SK-MEL-5 (cell line): ENCODE results near the gene STEEP1. TPM values are rescaled to one million over a fixed set of nuclear protein-coding genes. Genes with fewer than 3 reads are reported as not detected.
"Not testable (repeated sequence)": the region's sequence is repeated elsewhere in the genome, so short reads cannot be mapped to it uniquely, and the experiment has no call there.

Experiments
- DNase-seq: peaks from one replicate; pipeline ENCODE4 v3.0.0-alpha.2; 2016; ENCODE audit warnings: low read depth, low spot score
- in situ Hi-C: cut with HindIII; loops from 2 replicates; pipeline ENCODE4 v1.10.0; 2016; ENCODE audit warnings: low sequenced_read_pairs, high pct_unique_total_duplicates, low pct_unique_long_range_greater_than_20kb
- total RNA-seq: library from RNA; depleted of rRNA; stranded (reverse); fragments of >200 nt; shearing (Covaris generic); gene quantifications from 2 replicates; pipeline ENCODE4 v1.2.3, GENCODE V29; 2014; rRNA removed

The STEEP1 gene
- total RNA-seq, 1 experiment from 2014 or later = 64.5 TPM

DNA sequence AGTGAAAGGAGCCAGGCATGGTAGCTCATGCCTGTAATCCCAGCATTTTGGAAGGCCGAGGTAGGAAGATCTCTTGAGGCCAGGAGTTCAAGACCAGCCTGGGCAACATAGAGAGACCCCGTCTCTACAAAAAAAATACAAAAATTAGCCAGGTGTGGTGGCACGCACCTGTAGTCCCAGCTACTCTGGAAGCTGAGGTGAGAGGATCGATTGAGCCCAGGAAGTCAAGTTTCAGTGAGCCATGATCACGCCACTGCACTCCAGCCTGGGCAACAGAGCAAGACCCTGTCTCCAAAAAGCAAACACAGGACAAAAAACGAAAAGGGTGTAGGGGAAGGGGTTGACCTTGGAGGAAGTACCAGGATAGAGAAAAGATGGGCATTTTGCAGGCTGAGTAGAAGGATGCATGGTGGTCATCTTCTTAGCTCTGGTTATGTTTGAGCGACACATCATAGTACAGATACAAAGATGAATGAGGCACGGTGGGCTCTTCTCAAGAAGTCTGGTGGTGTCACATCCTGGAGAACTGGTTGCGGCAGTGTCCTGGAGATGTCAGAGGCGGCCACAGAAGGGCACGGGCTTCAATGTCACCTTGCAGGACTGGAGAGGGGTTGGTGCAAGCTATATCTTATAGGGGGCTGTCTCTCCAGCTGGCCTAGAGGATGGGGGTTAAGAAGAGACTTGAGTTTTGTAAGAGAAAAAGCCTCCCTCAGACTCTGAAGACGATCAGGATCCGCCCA, 65.0 kb downstream of the STEEP1 start:
- no peak for DNase-seq
- in situ Hi-C loops = no loop called here

DNA sequence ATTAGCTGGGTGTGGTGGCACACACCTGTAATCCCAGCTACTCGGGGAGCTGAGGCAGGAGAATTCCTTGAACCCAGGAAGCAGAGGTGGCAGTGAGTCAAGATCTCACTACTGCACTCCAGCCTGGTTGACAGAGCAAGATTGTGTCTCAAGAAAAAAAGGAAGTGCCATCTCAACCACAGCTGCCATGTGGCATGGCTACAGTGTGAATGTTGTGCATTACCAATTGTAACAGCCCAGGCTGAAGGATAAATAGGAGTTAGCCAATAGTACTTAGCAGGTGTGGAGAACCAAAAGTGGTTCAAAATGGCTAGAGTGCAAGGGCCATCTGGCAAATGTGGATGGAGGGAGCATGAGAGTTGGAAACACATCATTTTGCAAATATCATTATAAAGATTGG, 68.0 kb downstream of the STEEP1 start:
- no peak for DNase-seq
- in situ Hi-C loops = no loop called here

DNA sequence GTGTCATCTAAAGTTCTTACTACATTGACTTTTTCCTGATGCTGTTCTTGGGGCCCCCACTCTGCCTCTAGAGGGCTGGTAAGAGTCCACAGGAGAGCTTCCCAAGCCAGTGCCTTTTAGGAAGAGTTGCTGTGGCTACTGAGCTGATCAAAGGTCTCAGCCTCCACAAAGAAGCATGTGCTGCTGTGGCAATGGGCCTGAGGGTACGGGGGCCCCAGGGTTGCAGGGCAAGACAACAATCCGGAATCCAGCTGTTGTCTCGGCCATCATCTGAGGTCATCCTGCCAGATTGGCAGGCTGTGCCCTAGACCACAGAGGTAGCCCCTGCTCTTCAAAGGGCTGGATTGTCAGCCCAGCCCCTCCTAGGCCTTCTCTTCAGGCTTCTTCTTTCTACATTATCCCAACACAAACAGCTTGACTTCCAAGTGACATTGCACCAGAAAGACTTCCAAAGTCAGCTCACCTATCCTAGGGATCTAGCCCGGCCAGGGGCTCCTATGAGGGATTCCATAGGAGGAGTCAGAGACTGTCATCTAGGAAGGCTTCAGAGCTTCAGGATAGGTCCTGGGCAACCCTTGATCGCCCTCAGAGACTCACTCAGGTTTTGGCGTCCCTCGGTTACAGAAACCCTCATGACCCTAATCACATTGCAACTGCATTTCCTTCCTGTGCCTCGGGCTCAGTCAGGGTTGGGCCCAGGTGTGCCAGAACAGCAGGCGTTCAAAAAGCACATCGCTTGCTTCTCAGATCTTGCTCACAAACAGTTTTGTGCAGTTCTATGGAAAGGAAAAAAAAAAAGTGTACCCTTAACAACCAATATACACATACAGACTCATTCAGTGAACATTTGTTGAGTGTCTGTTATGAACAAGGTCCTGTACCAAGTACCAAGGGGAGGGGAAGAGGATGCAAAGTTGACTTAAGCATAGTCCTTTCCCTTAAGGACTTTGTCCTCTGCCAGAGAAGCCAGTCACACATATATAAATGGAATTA, 69.2 kb downstream of the STEEP1 start:
- in situ Hi-C loops = no loop called here
- DNase-seq = no peak

DNA sequence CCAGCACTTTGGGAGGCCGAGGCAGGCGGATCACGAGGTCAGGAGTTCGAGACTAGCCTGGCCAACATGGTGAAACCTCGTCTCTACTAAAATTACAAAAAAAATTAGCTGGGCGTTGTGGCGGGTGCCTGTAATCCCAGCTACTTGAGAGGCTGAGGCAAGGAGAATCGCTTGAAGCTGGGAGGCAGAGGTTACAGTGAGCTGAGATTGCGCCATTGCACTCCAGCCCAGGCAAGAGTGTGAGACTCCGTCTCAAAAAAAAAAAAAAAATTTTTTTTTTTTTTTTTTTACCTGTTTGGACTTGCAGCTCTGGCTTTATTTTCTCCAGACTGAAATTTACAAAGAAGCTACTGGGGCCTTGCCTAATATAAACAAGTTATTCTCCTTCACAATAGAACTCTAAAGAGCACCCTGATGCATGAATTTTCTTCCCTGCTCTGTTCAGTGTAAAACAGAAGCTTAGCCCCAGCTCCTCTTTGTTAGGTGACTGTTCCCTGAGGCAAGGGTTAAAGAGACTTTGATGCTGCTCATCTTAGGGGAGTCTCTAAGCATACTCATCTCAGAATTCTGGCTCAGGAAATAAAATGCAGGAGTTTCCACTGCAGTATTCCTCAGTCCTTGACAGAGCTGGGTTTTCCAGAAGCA, 71.2 kb downstream of the STEEP1 start:
- DNase-seq, in situ Hi-C loops: not testable (repeated sequence)

DNA sequence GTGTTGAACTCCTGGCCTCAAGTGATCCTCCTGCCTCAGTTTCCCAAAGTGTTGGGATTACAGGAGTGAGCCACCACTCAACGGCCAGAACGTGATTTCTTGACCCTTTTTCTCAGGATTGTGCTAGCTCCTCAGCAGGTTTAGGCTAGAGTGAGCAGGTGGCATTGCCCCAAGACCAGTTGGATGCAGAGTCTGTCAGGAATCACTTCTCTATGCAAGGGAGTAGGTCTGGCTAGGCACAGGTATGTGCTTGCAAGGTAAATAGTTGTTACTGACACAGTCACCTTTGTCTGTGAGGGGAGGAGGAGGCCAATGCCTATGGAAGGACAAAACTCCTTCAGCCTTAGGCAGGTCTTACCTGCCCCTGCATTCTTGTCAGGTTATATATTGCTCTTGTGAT, 72.7 kb downstream of the STEEP1 start:
- DNase-seq = no peak
- in situ Hi-C loops = no loop called here

DNA sequence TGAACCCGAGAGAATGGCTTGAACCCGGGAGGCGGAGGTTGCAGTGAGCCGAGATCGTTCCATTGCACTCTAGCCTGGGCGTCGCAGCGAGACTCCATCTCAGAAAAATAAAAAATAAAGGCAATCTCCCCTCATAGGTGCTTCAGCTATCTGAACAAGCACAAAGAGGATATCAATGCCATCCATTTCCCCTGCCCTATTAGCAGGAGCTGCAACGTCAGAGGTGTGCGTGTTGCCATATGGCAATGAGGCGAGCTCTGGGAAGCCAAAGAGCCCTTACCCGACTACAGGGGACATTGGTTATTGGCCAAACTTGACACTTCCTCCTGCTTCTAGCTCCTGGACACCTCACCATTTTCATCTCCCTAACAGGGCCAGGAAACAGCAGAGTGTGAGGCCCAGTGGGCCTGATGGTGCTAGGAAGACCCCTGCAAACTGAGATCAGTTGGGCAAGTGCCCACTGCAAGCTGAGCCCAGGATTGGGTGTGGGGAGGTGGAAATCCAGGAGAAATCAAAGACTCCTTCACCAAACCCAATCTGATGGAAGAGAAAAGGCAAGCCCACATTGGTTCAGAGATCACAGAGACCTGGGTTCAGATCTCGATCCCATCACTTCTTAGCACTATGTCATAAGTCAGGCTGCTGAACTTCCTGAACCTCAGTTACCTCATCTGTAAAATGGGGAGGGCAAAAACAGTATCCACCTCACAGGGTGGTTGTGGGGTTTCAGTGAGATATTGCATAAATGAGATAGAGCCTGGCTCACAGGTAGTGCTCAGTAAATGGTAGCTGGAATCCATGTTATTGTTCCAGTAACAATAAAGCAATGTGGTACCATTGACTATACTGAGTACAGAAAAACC, 75.8 kb downstream of the STEEP1 start:
- DNase-seq = no peak
- in situ Hi-C loops = no loop called here

DNA sequence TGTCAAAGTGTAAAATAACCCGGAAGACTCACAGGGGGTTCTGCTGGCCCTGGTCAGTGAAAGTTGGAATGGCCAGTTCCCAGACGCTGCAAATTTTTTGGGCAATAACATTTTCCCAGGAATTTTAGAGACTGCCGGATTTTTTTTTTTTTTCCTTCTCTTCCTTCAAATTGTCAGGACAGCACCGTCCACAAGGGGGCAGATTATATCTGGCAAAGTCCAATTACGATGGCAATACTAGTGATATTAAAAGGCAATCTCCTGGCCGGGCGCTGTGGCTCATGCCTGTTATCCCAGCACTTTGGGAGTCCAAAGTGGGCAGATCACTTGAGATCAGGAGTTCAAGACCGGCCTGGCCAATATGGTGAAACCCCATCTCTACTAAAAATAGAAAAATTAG, 76.5 kb downstream of the STEEP1 start:
- peak; percentile 70 for DNase-seq
- in situ Hi-C loops = no loop called here

Other genes starting within 250 kb of the STEEP1 start
- 18.9 and 19.2 TPM in 2 replicates for gene SLC25A43, start 166.1 kb downstream of the STEEP1 start, total RNA-seq
- 234 and 243 TPM in 2 replicates for gene SLC25A5, start 97.0 kb downstream of the STEEP1 start, total RNA-seq
- gene UBE2A, start 9.2 kb upstream of the STEEP1 start, total RNA-seq = 22.2 and 23.2 TPM in 2 replicates
- 8.4 and 9.8 TPM in 2 replicates for gene NKRF, start 41.0 kb upstream of the STEEP1 start, total RNA-seq
- 37.4 and 37.9 TPM in 2 replicates for gene SEPTIN6, start 127.8 kb upstream of the STEEP1 start, total RNA-seq
- 0.19 TPM in 1 of 2 replicates, not detected in the other for gene SOWAHD, start 193.2 kb upstream of the STEEP1 start, total RNA-seq
- gene RPL39, start 226.2 kb upstream of the STEEP1 start, total RNA-seq = 2,526 and 2,613 TPM in 2 replicates